ENCODE data around the gene TNFSF13B.

GRCh38 chr13:108249150-108249549 lies 20.4 kb upstream of the TNFSF13B start:
- no peak for TF ChIP-seq EZH2 (IDR thresholded peaks at IDR 0.05; ENCODE audit: borderline replicate concordance, insufficient read depth, low read depth, low read length, poor library complexity, severe bottlenecking)
- no peak for TF ChIP-seq CTCF (IDR thresholded peaks at IDR 0.05)
